Stimulated activated CD4-positive, alpha-beta T cell treated with anti-CD3 and anti-CD28 coated beads, Interleukin-1b, Interleukin-23, amount 100 ng/mL, for 4 hours (primary cell): Measurements from ENCODE around the gene CHCHD6.
"Not testable (repeated sequence)": the region's sequence is repeated elsewhere in the genome, so short reads cannot be mapped to it uniquely, and the experiment has no call there.

Experiments
- DNase-seq, 2 donors: peaks; one replicate each; pipeline ENCODE4 v3.0.0-alpha.2; 2020; ENCODE audit warnings: low read depth in 2 of 2

CHCHD6 gene

GRCh38 chr3:126766653-126767052, 62.6 kb downstream of the CHCHD6 start:
- no peak for DNase-seq

DNA sequence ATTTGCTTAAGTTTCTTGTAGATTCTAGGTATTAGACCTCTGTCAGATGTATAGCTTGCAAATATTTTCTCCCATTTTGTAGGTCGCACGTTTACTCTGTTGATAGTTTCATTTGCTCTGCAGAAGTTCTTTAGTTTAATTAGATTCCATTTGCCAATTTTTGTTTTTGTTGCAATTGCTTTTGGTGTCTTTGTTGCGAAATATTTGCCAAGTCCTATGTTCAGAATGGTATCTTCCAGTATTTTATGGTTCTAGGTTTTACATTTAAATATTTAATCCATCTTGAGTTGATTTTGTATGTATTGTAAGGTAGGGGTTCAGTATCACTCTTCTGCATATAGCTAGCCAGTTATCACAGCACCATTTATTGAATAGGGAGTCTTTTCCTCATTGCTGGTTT, 64.9 kb downstream of the CHCHD6 start:
- DNase-seq: no peak

- no peak for DNase-seq
Measured at GRCh38 chr3:126770096-126770495, 66.1 kb downstream of the CHCHD6 start.

DNA sequence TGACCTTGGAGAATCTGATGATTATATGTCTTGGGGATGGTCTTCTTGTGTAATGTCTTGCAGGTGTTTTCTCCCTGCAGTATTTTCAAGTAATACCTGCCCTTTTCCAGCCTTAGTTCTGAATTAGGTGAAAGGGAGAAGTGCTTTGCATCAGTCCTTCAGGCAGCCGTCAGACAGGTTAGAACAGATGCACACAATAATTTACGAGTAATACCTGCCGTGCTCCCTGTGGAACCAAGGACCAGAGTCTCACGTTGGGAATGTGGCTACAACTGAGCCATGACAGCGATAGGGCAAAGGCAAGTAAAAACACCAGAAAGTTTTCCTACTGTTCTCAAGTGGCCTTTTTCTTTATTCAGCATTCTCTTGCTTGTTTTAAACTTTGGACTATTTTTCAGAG, 69.1 kb downstream of the CHCHD6 start:
- no peak for DNase-seq

GRCh38 chr3:126773783-126774182, 69.7 kb downstream of the CHCHD6 start:
- no peak for DNase-seq

GRCh38 chr3:126777366-126777765, 73.3 kb downstream of the CHCHD6 start:
- no peak for DNase-seq

DNA sequence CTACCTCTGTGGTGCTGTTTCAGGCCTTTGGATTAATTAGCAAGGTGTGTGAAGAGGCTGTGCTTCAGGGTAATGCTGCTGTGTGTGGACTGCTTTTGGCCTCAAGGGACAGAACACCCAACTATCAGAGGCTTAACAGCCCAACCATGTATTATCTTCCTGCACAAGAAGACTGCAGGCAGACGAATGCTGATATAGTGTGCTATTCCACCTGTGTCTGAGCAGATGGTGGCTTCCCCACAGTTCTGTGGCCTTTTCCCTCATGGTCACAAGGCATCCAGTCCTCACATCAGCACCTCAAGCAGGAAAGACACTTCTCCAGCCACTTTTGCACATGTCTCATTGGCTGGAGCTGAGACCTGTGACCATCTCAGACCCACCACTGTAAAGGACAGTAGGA, 76.6 kb downstream of the CHCHD6 start:
- no peak for DNase-seq

DNA sequence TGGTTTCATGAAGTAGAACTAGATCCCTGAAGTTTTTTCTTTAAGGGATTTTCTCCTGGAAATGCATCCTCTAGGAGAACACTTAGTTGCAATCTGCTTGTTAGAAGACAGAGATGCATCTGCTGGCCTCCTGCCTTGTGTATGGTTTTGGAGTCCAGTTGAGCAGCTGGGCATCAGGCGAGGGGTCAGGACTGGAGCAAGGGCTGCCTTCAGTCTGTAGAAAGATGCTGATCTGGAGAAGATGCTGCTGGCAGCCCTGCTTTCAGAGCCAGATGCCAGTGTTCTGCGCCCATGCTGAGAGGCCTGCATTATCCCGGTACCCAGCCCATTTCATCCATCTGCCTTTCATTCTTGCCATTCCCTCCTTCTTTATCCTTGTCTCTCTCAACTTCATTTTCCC, 77.4 kb downstream of the CHCHD6 start:
- DNase-seq: no peak

DNA sequence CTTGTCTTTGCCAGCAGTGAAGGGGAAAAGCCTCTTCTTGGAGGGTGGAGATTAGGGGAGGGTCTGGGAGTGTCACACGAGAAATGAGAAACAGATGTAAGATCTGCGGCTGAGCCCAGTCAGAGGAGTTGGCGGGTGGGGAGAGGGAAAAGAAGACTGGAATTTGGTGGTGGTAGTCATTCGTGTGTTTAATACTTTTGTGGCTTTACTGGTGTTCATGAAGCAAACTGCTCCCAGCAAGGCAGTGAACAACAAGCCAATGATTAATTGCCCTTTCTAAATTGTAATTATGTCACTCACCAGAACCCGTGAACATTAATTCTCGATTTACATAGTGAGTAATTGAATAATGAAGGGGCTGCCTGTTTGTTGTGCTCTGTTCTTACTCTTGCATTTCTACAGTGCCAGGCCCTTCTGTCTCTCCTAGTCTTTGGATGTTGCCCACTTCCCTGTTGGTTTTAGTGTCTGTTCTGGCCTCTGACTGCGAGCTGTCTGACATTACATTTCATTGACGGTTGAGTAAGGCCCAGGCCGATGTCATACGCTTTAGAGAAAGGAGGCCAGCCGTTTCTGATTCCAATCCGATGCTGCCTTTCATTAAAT, 78.0 kb downstream of the CHCHD6 start:
- DNase-seq: no peak

DNA sequence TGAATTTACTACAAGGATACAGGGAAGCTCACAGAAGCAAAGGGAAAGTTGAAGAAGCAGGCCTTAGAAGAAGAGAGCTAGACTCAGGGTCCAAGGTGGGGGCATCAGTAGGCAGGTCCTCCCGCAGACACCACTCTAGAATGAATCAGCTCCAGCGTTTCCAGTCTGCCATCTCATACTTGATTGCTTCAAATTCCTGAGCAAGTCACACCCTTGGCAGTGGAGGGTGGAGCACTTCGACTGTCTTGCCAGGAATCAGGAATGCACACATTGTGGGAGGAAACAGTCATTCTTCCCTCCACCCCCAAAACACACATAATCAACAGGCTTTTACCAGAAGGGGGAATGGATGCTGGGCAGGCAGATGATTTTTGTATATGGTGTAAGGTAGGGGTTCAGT, 78.5 kb downstream of the CHCHD6 start:
- DNase-seq: no peak

- DNase-seq: no peak
Measured at GRCh38 chr3:126784254-126784653, 80.2 kb downstream of the CHCHD6 start.

- DNase-seq: not testable (repeated sequence)
Measured at GRCh38 chr3:126791320-126791719, 87.3 kb downstream of the CHCHD6 start.

DNA sequence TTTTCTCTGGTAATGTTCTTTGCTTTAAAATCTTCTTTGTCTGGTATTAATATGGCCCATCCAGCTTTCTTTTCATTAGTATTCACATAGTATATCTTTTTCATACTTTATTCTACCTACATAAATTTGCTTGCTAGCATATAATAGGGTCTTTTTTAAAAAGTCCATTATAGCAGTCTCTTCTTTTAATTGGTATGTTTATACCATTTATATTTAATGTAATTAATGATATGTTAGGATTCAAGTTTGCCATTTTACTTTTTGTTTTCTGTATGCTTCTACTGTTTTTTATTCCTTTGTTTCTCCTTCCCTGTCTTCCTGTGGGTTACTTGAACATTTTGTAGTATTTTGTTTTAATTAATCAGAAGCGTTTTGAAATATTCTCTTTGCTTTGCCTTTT, 89.0 kb downstream of the CHCHD6 start:
- DNase-seq: no peak

DNA sequence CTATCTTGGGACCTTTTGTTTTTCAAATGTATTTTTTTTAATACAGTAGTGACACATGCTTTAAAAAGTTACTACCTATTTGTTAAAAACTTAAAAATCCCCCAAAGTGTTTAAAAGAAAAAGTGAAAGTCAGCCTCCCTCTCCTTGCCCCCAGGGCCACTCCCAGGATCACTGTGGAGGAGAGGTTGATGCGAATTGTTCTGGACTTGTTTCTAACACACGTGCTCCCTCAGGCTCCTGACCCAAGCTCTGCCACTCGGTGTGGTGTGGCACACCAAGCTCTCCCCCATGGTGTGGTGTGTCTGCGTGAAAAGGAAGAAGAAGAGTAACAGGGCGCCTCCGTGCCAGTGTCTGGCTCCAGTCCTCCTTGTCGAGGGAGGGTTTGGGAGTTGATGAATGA, 93.5 kb downstream of the CHCHD6 start:
- no peak for DNase-seq

DNA sequence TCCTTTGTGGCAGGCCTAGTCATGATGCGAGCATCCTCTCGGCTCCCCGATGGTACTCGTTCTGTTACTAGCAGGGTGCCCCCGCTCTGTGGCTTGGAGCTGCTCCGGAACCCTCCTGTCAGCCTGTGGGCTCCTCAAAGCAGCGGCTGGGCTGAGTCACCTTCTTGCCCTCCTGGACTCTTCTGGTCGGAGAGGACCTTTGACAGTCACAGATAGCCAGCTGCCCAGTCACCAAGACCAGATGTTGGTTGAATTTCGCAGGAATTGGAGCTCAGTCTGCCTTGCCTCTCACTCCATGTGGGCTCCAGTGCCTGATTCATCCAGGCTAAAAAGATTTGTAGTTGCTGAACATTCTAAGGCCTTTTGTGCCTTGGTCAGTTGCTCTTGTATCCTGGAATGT, 94.5 kb downstream of the CHCHD6 start:
- no peak for DNase-seq

DNA sequence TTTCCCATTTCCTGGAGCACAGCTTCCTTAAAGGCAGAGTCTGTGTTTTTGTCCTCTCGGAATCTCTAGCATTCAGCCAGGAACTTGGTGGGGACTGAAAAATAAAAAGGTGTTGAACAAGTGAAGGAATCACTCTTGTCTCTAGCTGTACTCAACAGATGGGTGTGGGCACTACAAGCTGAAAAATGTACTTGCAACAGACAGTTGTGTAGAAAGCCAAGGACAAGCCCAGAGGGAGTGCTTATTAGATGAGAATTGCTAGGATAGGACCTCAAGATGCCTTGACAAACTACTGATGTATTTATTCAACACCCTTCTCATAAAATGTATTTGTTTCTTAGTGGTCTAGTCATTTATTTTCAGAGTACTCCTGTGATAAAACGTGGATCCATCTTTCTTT, 95.1 kb downstream of the CHCHD6 start:
- no peak for DNase-seq

DNA sequence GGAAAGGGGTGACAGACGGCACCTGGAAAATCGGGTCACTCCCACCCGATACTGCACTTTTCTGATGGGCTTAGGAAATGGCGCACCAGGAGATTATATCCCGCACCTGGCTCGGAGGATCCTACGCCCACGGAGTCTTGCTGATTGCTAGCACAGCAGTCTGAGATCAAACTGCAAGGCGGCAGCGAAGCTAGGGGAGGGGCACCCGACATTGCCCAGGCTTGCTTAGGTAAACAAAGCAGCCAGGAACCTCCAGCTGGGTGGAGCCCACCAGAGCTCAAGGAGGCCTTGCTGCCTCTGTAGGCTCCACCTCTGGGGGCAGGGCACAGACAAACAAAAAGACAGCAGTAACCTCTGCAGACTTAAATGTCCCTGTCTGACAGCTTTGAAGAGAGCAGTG, 97.3 kb downstream of the CHCHD6 start:
- not testable (repeated sequence) for DNase-seq

- no peak for DNase-seq
Measured at GRCh38 chr3:126807795-126808194, 103.8 kb downstream of the CHCHD6 start.

- DNase-seq: no peak
Measured at GRCh38 chr3:126811530-126811929, 107.5 kb downstream of the CHCHD6 start.

DNA sequence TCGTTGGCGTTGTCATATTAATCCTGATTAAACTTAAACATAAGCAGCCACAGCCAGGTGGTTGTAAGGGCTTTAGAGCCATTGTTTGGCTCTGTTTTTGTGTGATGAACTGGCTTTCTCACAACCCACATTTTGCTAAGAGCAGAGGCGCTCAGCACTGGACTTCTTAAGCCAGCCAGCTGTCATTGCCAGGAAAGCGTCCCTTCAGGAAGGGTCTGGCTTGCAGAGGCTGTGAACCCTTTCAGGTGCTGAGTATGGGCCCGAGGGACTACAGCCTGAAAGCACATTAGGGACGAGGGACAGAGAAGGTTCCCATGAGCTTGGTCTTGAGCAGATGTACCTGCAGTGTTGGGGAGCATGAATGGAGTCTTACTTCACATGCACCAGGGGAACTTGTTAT, 112.3 kb downstream of the CHCHD6 start:
- no peak for DNase-seq

DNA sequence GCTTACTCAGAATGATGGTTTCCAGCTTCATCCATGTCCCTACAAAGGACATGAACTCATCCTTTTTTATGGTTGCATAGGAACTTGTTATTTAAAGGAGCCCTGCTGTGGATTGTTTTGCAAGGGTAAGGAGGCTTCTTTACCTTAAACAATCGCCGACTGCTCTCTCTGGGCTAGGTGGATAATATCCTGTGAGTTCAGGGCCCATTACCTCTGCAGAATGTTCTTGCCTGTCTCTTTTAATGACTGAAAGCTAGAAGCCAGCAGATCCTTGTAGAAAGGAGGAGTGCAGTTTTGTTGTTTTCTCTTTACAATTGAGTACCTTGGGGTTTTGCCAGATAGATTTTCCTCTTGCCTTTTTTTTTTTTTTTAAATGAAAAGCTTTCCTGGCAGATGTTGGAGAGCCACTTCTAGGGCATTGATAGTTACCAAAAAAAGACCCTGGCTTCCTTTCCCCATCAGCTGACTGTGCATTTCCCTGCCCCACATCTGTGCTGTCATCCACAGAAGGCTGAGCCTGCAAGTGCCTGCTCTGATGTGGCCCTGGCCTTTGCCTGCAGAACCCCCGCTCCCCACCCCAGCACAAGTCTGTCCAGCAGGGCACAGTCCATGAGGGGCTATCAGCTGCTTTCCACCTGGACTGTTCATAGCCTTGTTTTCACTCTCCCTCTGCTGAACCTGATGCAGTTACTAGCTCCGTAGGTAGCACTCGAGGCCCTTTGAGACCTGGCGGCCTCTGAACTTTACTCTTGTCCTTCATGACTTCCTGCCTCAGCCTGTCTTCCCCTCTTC, 113.1 kb downstream of the CHCHD6 start:
- DNase-seq: no peak

GRCh38 chr3:126817781-126818180, 113.7 kb downstream of the CHCHD6 start:
- no peak for DNase-seq

DNA sequence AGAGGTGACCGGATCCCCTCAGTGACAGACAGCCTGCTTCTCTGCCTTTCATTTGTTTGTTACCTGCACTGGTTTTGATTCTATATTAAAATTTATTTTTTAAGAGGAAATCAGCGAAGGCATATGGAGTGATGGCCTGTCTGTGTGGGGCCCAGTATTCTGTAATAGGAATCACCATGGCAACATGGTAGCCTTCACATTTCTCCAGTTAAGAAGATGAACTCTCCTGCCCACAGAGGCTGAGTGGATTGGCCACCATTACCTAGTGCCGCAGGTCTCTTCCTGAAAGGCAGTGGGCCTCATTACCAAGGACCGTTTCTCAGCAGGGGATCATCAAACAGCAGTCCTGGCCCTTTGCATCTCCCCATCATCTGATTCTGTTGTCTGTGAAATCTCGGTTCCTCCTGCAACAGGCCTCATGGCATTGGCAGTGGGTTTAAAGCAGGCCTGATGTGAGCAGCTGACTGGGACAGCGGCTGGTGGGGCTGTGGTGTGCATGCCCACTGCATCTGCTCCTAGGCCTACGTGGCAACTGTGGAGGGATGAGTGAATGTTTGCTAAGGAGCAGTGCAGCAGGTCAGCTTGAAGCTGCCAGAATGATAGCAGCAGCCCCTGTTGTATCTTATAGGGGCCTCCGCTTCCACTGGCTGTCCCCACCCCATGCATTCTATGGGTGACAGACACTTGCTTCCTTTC, 114.5 kb downstream of the CHCHD6 start:
- DNase-seq: no peak
